Measurements from ENCODE around the gene RAB4B. TPM values are rescaled to one million over a fixed set of nuclear protein-coding genes. Genes with fewer than 3 reads are reported as not detected.
"Not testable (repeated sequence)": the region's sequence is repeated elsewhere in the genome, so short reads cannot be mapped to it uniquely, and the experiment has no call there.

The RAB4B gene
- total RNA-seq, 2 experiments from 2014 or later, result 37.1 to 51.3 TPM

DNA sequence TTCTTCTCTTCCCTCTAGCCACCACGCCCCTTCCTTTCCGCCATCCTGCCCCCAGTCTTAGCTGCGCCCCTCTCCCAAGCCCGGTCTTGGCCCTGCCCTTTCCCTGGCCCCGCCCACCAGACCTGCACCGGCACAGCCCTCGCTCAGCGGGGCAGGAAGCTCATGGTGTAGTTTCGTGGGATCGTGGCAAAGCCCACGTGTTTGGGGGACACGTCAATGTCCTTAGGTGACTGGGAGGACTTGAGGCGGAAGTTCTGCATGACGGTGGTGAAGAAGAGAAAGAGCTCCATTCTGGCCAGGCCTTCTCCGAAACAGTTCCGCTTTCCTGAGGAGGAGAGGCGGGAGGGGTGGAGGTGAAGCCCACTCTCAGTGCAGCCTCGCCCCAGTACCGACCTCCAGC is 65.6 kb downstream of the RAB4B start:
- CTCF ChIA-PET (ENCODE audit: unreplicated experiment); H3K9me3 ChIP-seq (ENCODE audit: low read length); H3K9me2 ChIP-seq (ENCODE audit: insufficient read depth, low read length); DNase-seq (ENCODE audit: low spot score); H3K4me1 ChIP-seq (ENCODE audit: insufficient read depth, low read length, poor library complexity, severe bottlenecking); intact Hi-C loops (cut with micrococcal nuclease; ENCODE audit: unreplicated experiment); POLR2A ChIA-PET; BruUV-seq (replicated peaks); H4K20me1 ChIP-seq (ENCODE audit: insufficient read depth, low read length); H3K79me2 ChIP-seq (ENCODE audit: insufficient read depth, low read depth, low read length); H3K4me3 ChIP-seq (ENCODE audit: low read depth, low read length, poor library complexity, severe bottlenecking); H3K27ac ChIP-seq (ENCODE audit: low read depth, low read length, poor library complexity, severe bottlenecking); H3K36me3 ChIP-seq (ENCODE audit: insufficient read depth, low read length); H2AFZ ChIP-seq (ENCODE audit: low read length): not testable (repeated sequence)
- H3K4me2 ChIP-seq (ENCODE audit: low read length), result peak overlapping the region; percentile 1; the same call in 1 of the 2 replicates

Other genes starting within 250 kb of the RAB4B start
- gene SHKBP1, start 201.4 kb upstream of the RAB4B start, total RNA-seq (2014; rRNA removed; shearing (Covaris generic)), result 42.0 and 49.4 TPM in 2 replicates
- 115 and 130 TPM in 2 replicates for gene SHKBP1, start 201.4 kb upstream of the RAB4B start, total RNA-seq (2022)
- gene LTBP4, start 176.9 kb upstream of the RAB4B start, total RNA-seq (2014; rRNA removed; shearing (Covaris generic)), result 22.1 and 44.5 TPM in 2 replicates
- gene LTBP4, start 176.9 kb upstream of the RAB4B start, total RNA-seq (2022), result 108 and 121 TPM in 2 replicates
- gene NUMBL, start 87.6 kb upstream of the RAB4B start, total RNA-seq (2014; rRNA removed; shearing (Covaris generic)), result 4.1 and 4.9 TPM in 2 replicates
- 7.1 and 8.9 TPM in 2 replicates for gene NUMBL, start 87.6 kb upstream of the RAB4B start, total RNA-seq (2022)
- 34.9 and 39.3 TPM in 2 replicates for gene COQ8B, start 61.4 kb upstream of the RAB4B start, total RNA-seq (2014; rRNA removed; shearing (Covaris generic))
- 32.5 and 34.6 TPM in 2 replicates for gene COQ8B, start 61.4 kb upstream of the RAB4B start, total RNA-seq (2022)
- 4.0 and 6.5 TPM in 2 replicates for gene ITPKC, start 61.1 kb upstream of the RAB4B start, total RNA-seq (2014; rRNA removed; shearing (Covaris generic))
- gene ITPKC, start 61.1 kb upstream of the RAB4B start, total RNA-seq (2022), result 5.2 and 5.5 TPM in 2 replicates
- 3.3 and 5.0 TPM in 2 replicates for gene ACTMAP, start 27.8 kb upstream of the RAB4B start, total RNA-seq (2014; rRNA removed; shearing (Covaris generic))
- gene ACTMAP, start 27.8 kb upstream of the RAB4B start, total RNA-seq (2022), result 52.1 and 54.8 TPM in 2 replicates
- gene SNRPA, start 27.0 kb upstream of the RAB4B start, total RNA-seq (2014; rRNA removed; shearing (Covaris generic)), result 315 and 328 TPM in 2 replicates
- 214 and 244 TPM in 2 replicates for gene SNRPA, start 27.0 kb upstream of the RAB4B start, total RNA-seq (2022)
- gene MIA, start 2.7 kb upstream of the RAB4B start, total RNA-seq (2014; rRNA removed; shearing (Covaris generic)), result not detected in 2 replicates
- not detected in 2 replicates for gene MIA, start 2.7 kb upstream of the RAB4B start, total RNA-seq (2022)
- 76.1 and 81.6 TPM in 2 replicates for gene EGLN2, start 20.9 kb downstream of the RAB4B start, total RNA-seq (2014; rRNA removed; shearing (Covaris generic))
- 87.9 and 90.8 TPM in 2 replicates for gene EGLN2, start 20.9 kb downstream of the RAB4B start, total RNA-seq (2022)
- gene CYP2A6, start 72.2 kb downstream of the RAB4B start, total RNA-seq (2014; rRNA removed; shearing (Covaris generic)), result not detected in 2 replicates
- gene CYP2A6, start 72.2 kb downstream of the RAB4B start, total RNA-seq (2022), result not detected in 2 replicates
- gene CYP2A7, start 104.0 kb downstream of the RAB4B start, total RNA-seq (2014; rRNA removed; shearing (Covaris generic)), result not detected in 2 replicates
- gene CYP2A7, start 104.0 kb downstream of the RAB4B start, total RNA-seq (2022), result not detected in 2 replicates
- not detected in 2 replicates for gene CYP2B6, start 213.0 kb downstream of the RAB4B start, total RNA-seq (2014; rRNA removed; shearing (Covaris generic))
- not detected in 2 replicates for gene CYP2B6, start 213.0 kb downstream of the RAB4B start, total RNA-seq (2022)

Data from OCI-LY7 (cell line).